Smooth muscle cell (in vitro differentiated cells): ENCODE measurements around the gene TRIM3. TPM values are rescaled to one million over a fixed set of nuclear protein-coding genes. Genes with fewer than 3 reads are reported as not detected.

Source experiments
- DNase-seq: peaks from one replicate; lab custom pipeline; 2025; ENCODE audit not compliant: unreplicated experiment; lab: John Stamatoyannopoulos, UW
- H2AFZ ChIP-seq: fragments of 200-600 bp; sonication (generic); 2 replicates; pipeline ENCODE4 v1.6.0; 2016; ENCODE audit warnings: antibody characterized with exemption, low read depth, mild to moderate bottlenecking
- H3F3A ChIP-seq: fragments of 200-600 bp; sonication (generic); 2 replicates; pipeline ENCODE4 v1.6.0; 2017; ENCODE audit warnings: antibody characterized with exemption, low read depth
- H3K27ac ChIP-seq: fragments of 200-600 bp; sonication (generic); 2 replicates; pipeline ENCODE4 v1.5.1; 2016; ENCODE audit warnings: low read depth, mild to moderate bottlenecking
- H3K27me3 ChIP-seq: fragments of 200-600 bp; sonication (generic); 2 replicates; pipeline ENCODE4 v1.6.1; 2016; ENCODE audit warnings: low read depth, mild to moderate bottlenecking
- H3K36me3 ChIP-seq: fragments of 200-600 bp; sonication (generic); 2 replicates; pipeline ENCODE4 v1.5.1; 2016; ENCODE audit warnings: low read depth
- H3K4me1 ChIP-seq: fragments of 200-600 bp; sonication (generic); 2 replicates; pipeline ENCODE4 v1.5.1; 2016; ENCODE audit warnings: low read depth
- H3K4me2 ChIP-seq: fragments of 200-600 bp; sonication (generic); 2 replicates; pipeline ENCODE4 v1.6.0; 2016; ENCODE audit warnings: mild to moderate bottlenecking
- H3K4me3 ChIP-seq: fragments of 200-600 bp; sonication (generic); 2 replicates; pipeline ENCODE4 v1.5.1; 2016; ENCODE audit warnings: mild to moderate bottlenecking
- H3K79me2 ChIP-seq: fragments of 200-600 bp; sonication (generic); 2 replicates; pipeline ENCODE4 v1.6.0; 2016; ENCODE audit warnings: low read depth, mild to moderate bottlenecking
- H3K9ac ChIP-seq: fragments of 200-600 bp; sonication (generic); 2 replicates; pipeline ENCODE4 v1.6.0; 2016; ENCODE audit warnings: low read depth
- H3K9me3 ChIP-seq: fragments of 200-600 bp; sonication (generic); replicated peaks from 2 replicates; pipeline ENCODE4 v1.5.1; 2016; ENCODE audit warnings: low read depth
- H4K20me1 ChIP-seq: fragments of 200-600 bp; sonication (generic); 2 replicates; pipeline ENCODE4 v1.6.0; 2016; ENCODE audit warnings: low read depth
- CTCF ChIP-seq: fragments of 200-600 bp; sonication (generic); IDR thresholded peaks from 2 replicates; pipeline ENCODE4 v1.5.1; 2017; ENCODE audit warnings: borderline replicate concordance, mild to moderate bottlenecking, antibody characterized with exemption; ENCODE audit not compliant: insufficient read depth, poor library complexity, severe bottlenecking
- WGBS: methylation state at CpG from one replicate; pipeline ENCODE4 v1.1.7; 2016; ENCODE audit warnings: low lambda C conversion rate; 5-methylcytosine and 5-hydroxymethylcytosine counted together
- polyA plus RNA-seq: library from polyadenylated mRNA; unstranded; fragments of >200 nt; fragmentation: Nextera tagmentation; extraction: Ambion mirVana; gene quantifications from 2 replicates; pipeline ENCODE4 v1.2.1, GENCODE V29; 2016
- total RNA-seq: library from RNA; depleted of rRNA; stranded (reverse); fragments of >200 nt; gene quantifications from 2 replicates; pipeline ENCODE4 v1.2.3, GENCODE V29; 2014

The TRIM3 gene
- total and polyA plus RNA-seq, 2 experiments from 2014 or later: 14.0 to 25.5 TPM

GRCh38 chr11:6405052-6405667 is 68.6 kb downstream of the TRIM3 start:
- Histone ChIP-seq H3K9ac (no peak overlapping the region), H3K4me3 (no peak overlapping the region), H3K27me3 (no peaks in the 10 kb centered on the region), H3K4me1 (peaks cover 11% of the 10 kb centered on the region), H3K36me3 (no peaks in the 10 kb centered on the region), H3K27ac (no peak overlapping the region), H3K4me2 (no peak overlapping the region), H3K79me2 (no peaks in the 10 kb centered on the region), H2AFZ (no peak overlapping the region), H4K20me1 (peaks cover 47% of the 10 kb centered on the region), H3K9me3 (no peaks in the 10 kb centered on the region), H3F3A (no peaks in the 10 kb centered on the region)
- 76% methylated on average over 13 of the region's 13 CpGs for WGBS
- TF ChIP-seq CTCF: no peak
- no peak for DNase-seq

- DNase-seq: no peak
These were observed 69.2 kb downstream of the TRIM3 start for GRCh38 chr11:6404342-6405051.

GRCh38 chr11:6403539-6403938 is 70.2 kb downstream of the TRIM3 start:
- no peak for TF ChIP-seq CTCF
- no peaks in the 10 kb centered on the region for H3K36me3 ChIP-seq
- peaks cover 11% of the 10 kb centered on the region for H3K4me1 ChIP-seq
- H3K27ac ChIP-seq: no peak overlapping the region
- no peak overlapping the region for H2AFZ ChIP-seq
- DNase-seq: no peak
- no peaks in the 10 kb centered on the region for H3K79me2 ChIP-seq
- 93% methylated on average over 8 of the region's 8 CpGs for WGBS
- H4K20me1 ChIP-seq: peaks cover 46% of the 10 kb centered on the region
- no peaks in the 10 kb centered on the region for H3K9me3 ChIP-seq
- no peak overlapping the region for H3K4me2 ChIP-seq
- H3K9ac ChIP-seq: no peak overlapping the region
- no peaks in the 10 kb centered on the region for H3K27me3 ChIP-seq
- H3F3A ChIP-seq: no peaks in the 10 kb centered on the region
- no peak overlapping the region for H3K4me3 ChIP-seq

More at GRCh38 chr11:6404342-6405051, 69.2 kb downstream of the TRIM3 start:
- WGBS: 76% methylated on average over 14 of the region's 16 CpGs
- Histone ChIP-seq H3F3A (no peaks in the 10 kb centered on the region), H3K4me1 (peaks cover 11% of the 10 kb centered on the region), H3K9me3 (no peaks in the 10 kb centered on the region), H3K27me3 (no peaks in the 10 kb centered on the region), H3K36me3 (no peaks in the 10 kb centered on the region), H3K27ac (no peak overlapping the region), H4K20me1 (peaks cover 47% of the 10 kb centered on the region), H2AFZ (no peak overlapping the region), H3K9ac (no peak overlapping the region), H3K4me3 (no peak overlapping the region), H3K4me2 (no peak overlapping the region), H3K79me2 (no peaks in the 10 kb centered on the region)
- no peak for TF ChIP-seq CTCF
